RWPE2 (cell line): ENCODE results near the gene PLPPR1.

Experiments used
- ATAC-seq: fragments of 200-7000 bp; cut with Tn5 transposase; 3 replicates; pipeline ENCODE4 v1.9.1; 2021; ENCODE audit warnings: low read depth
- DNase-seq: peaks from one replicate; pipeline ENCODE4 v3.0.0-alpha.2; 2020; ENCODE audit warnings: low spot score
- H3K27ac ChIP-seq: fragments of 450-650 bp; 2 replicates; pipeline ENCODE4 v1.5.1; 2017; ENCODE audit warnings: mild to moderate bottlenecking; ENCODE audit not compliant: poor library complexity, severe bottlenecking
- H3K27me3 ChIP-seq: fragments of 250-450 bp; sonication (Bioruptor Pico); 2 replicates; pipeline ENCODE4 v1.5.1; 2021; ENCODE audit warnings: mild to moderate bottlenecking, moderate library complexity; ENCODE audit not compliant: insufficient read depth, poor library complexity, severe bottlenecking
- H3K36me3 ChIP-seq: fragments of 250-450 bp; sonication (Bioruptor Pico); 2 replicates; pipeline ENCODE4 v1.5.1; 2020; ENCODE audit warnings: low read depth, mild to moderate bottlenecking, moderate library complexity
- H3K4me1 ChIP-seq: fragments of 250-450 bp; sonication (Bioruptor Pico); 2 replicates; pipeline ENCODE4 v1.5.1; 2021; ENCODE audit warnings: mild to moderate bottlenecking, moderate library complexity; ENCODE audit not compliant: insufficient read depth, poor library complexity, severe bottlenecking
- H3K4me3 ChIP-seq: fragments of 250-450 bp; sonication (Bioruptor Pico); 2 replicates; pipeline ENCODE4 v1.5.1; 2021; ENCODE audit warnings: mild to moderate bottlenecking, moderate library complexity; ENCODE audit not compliant: severe bottlenecking
- H3K9me3 ChIP-seq: fragments of 250-450 bp; sonication (Bioruptor Pico); 2 replicates; pipeline ENCODE4 v1.5.1; 2021; ENCODE audit warnings: mild to moderate bottlenecking, moderate library complexity; ENCODE audit not compliant: severe bottlenecking
- CTCF ChIP-seq: fragments of 450-650 bp; IDR thresholded peaks from one replicate; pipeline ENCODE4 v1.5.1; 2017; ENCODE audit warnings: mild to moderate bottlenecking, moderate library complexity; ENCODE audit not compliant: poor library complexity, severe bottlenecking

The PLPPR1 gene

GRCh38 chr9:101246691-101247090 lies 218.2 kb downstream of the PLPPR1 start:
- Histone ChIP-seq H3K36me3 (no peaks in the 10 kb centered on the region), H3K27me3 (no peaks in the 10 kb centered on the region), H3K4me3 (no peak overlapping the region), H3K9me3 (no peaks in the 10 kb centered on the region), H3K4me1 (no peaks in the 10 kb centered on the region), H3K27ac (no peak overlapping the region)
- TF ChIP-seq CTCF: no peak
- DNase-seq: no peak
- no peak for ATAC-seq

DNA sequence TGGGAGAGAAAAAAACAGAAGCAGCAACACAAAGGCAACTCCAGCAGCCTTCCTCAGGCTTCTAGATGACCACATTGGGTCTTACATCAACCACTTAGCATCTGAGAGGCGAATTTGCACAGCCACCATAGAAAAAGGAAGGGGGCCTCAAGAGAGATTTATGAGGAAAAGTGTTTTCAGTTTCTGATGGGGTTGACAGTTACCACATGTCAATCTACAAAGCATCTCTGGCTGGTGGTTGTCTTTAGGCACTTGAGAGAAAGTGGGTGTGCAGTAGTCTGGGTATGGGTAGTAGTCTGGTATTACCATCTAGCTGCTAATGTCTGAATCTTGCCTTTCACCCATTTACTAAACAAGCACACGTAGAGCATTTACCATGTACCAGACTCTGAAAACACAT lies 218.8 kb downstream of the PLPPR1 start:
- H3K27me3 ChIP-seq: no peaks in the 10 kb centered on the region
- no peak overlapping the region for H3K4me3 ChIP-seq

GRCh38 chr9:101254733-101255433 lies 226.4 kb downstream of the PLPPR1 start:
- Histone ChIP-seq H3K27me3 (no peaks in the 10 kb centered on the region), H3K36me3 (no peaks in the 10 kb centered on the region), H3K4me1 (no peaks in the 10 kb centered on the region), H3K27ac (no peak overlapping the region), H3K9me3 (no peaks in the 10 kb centered on the region), H3K4me3 (no peak overlapping the region)
- ATAC-seq (no peak), DNase-seq (no peak)
- no peak for TF ChIP-seq CTCF

More for the DNA sequence above, 218.8 kb downstream of the PLPPR1 start:
- no peak for TF ChIP-seq CTCF
- H3K4me1 ChIP-seq: no peaks in the 10 kb centered on the region
- no peak for DNase-seq
- H3K27ac ChIP-seq: no peak overlapping the region
- no peaks in the 10 kb centered on the region for H3K36me3 ChIP-seq
- H3K9me3 ChIP-seq: no peaks in the 10 kb centered on the region
- ATAC-seq: no peak

- no peaks in the 10 kb centered on the region for H3K27me3 ChIP-seq
- H3K36me3 ChIP-seq: no peaks in the 10 kb centered on the region
- no peak for TF ChIP-seq CTCF
- H3K9me3 ChIP-seq: no peaks in the 10 kb centered on the region
- no peaks in the 10 kb centered on the region for H3K4me1 ChIP-seq
- no peak overlapping the region for H3K4me3 ChIP-seq
- DNase-seq: no peak
- ATAC-seq: no peak
- H3K27ac ChIP-seq: no peak overlapping the region
These were observed 236.2 kb downstream of the PLPPR1 start for GRCh38 chr9:101264727-101265126.

DNA sequence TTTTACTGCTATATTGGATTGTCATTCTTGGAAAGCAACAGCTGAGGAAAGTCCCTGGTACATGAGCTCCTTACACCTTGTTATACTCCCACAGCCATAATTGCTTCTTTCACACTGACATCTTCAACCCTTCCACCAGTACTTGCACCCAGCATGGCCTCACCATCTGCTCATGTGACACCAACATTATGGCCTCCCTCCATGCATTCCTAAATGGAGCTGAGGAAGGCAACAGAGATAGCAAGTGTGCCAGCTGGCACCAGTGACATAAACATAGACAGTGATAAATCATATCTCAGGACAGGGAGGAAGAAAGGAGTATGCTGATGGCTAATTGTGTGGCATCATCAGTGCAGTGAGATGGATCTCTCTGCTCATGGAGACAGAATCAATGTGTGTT lies 236.7 kb downstream of the PLPPR1 start:
- TF ChIP-seq CTCF: no peak
- ATAC-seq (no peak), DNase-seq (no peak)
- no peaks in the 10 kb centered on the region for H3K27me3 ChIP-seq
- H3K27ac ChIP-seq: no peak overlapping the region
- H3K9me3 ChIP-seq: no peaks in the 10 kb centered on the region
- H3K4me1 ChIP-seq: no peaks in the 10 kb centered on the region
- H3K36me3 ChIP-seq: no peaks in the 10 kb centered on the region
- no peak overlapping the region for H3K4me3 ChIP-seq
